PC-9 (cell line): Measurements from ENCODE around the gene CERS3. TPM values are rescaled to one million over a fixed set of nuclear protein-coding genes. Genes with fewer than 3 reads are reported as not detected.

Experiments
- BruUV-seq: library from RNA; stranded (reverse); fragments of 400-500 nt; replicated peaks from 2 replicates; lab custom pipeline; 2021; lab: Mats Ljungman, UMichigan
- CTCF ChIA-PET: fragments of 300-600 bp; sonication (Branson Sonifier 250); formaldehyde crosslinking; loops from one replicate; lab custom pipeline; 2022; ENCODE audit warnings: antibody characterized with exemption; lab: Charles Lee
- POLR2A ChIA-PET: fragments of 300-600 bp; sonication (Branson Sonifier 250); formaldehyde crosslinking; loops from one replicate; lab custom pipeline; 2022; ENCODE audit warnings: antibody characterized with exemption; ENCODE audit not compliant: unreplicated experiment; lab: Charles Lee
- DNase-seq, 2 experiments: peaks; one replicate each; pipeline versions ENCODE4 v3.0.0 to v3.0.0-alpha.2; 2015 to 2022; ENCODE audit warnings: mixed read lengths in 1 of 2
- H2AFZ ChIP-seq: fragments of 200-600 bp; sonication (generic); 2 replicates; pipeline ENCODE4 v1.8.1; 2017; ENCODE audit warnings: antibody characterized with exemption
- H3F3A ChIP-seq: fragments of 200-600 bp; sonication (generic); 2 replicates; pipeline ENCODE4 v1.8.1; 2017; ENCODE audit warnings: antibody characterized with exemption, mild to moderate bottlenecking, low read depth; ENCODE audit not compliant: insufficient read depth
- H3K27ac ChIP-seq: fragments of 200-600 bp; sonication (generic); 2 replicates; pipeline ENCODE4 v1.6.1; 2016; ENCODE audit warnings: mixed run types
- H3K27me3 ChIP-seq: fragments of 200-600 bp; sonication (generic); 2 replicates; pipeline ENCODE4 v1.6.1; 2016; ENCODE audit warnings: low read depth, mixed run types; ENCODE audit not compliant: insufficient read depth
- H3K36me3 ChIP-seq: fragments of 200-600 bp; sonication (generic); 2 replicates; pipeline ENCODE4 v1.6.1; 2016; ENCODE audit warnings: low read depth, mixed run types
- H3K4me1 ChIP-seq: fragments of 200-600 bp; sonication (generic); replicated peaks from 2 replicates; pipeline ENCODE4 v1.6.1; 2016; ENCODE audit warnings: mixed run types; ENCODE audit not compliant: insufficient read depth
- H3K4me2 ChIP-seq: fragments of 200-600 bp; sonication (generic); 2 replicates; pipeline ENCODE4 v1.6.1; 2017; ENCODE audit warnings: mixed run types
- H3K4me3 ChIP-seq: fragments of 200-600 bp; sonication (generic); 2 replicates; pipeline ENCODE4 v1.6.1; 2016; ENCODE audit warnings: mixed run types
- H3K79me2 ChIP-seq: fragments of 200-600 bp; sonication (generic); 2 replicates; pipeline ENCODE4 v1.6.1; 2017; ENCODE audit warnings: low read depth, mixed run types
- H3K9me2 ChIP-seq: fragments of 200-600 bp; sonication (generic); 2 replicates; pipeline ENCODE4 v1.8.1; 2017; ENCODE audit warnings: mild to moderate bottlenecking; ENCODE audit not compliant: insufficient read depth
- H3K9me3 ChIP-seq: fragments of 200-600 bp; sonication (generic); 2 replicates; pipeline ENCODE4 v1.8.1; 2016; ENCODE audit warnings: low read depth; ENCODE audit not compliant: insufficient read depth
- H4K20me1 ChIP-seq: fragments of 200-600 bp; sonication (generic); 2 replicates; pipeline ENCODE4 v1.8.1; 2017; ENCODE audit not compliant: insufficient read depth
- CTCF ChIP-seq: fragments of 200-600 bp; sonication (generic); conservative IDR thresholded peaks from 2 replicates; pipeline ENCODE4 v1.6.1; 2017; ENCODE audit warnings: mixed run types, antibody characterized with exemption, mild to moderate bottlenecking, moderate library complexity
- EZH2 ChIP-seq: fragments of 200-600 bp; sonication (generic); IDR thresholded peaks from 2 replicates; pipeline ENCODE4 v1.8.0; 2017; ENCODE audit warnings: antibody characterized with exemption, low read depth
- intact Hi-C: fragments of 100-400 bp; cut with micrococcal nuclease; formaldehyde crosslinking; loops from one replicate; pipeline ENCODE4 v1.10.0; 2022; ENCODE audit not compliant: unreplicated experiment
- total RNA-seq: library from RNA; stranded (reverse); gene quantifications from 2 replicates; pipeline ENCODE4 v1.2.3, GENCODE V29; 2021

Gene CERS3
- total RNA-seq, 1 experiment from 2014 or later: not detected

- Histone ChIP-seq H3K4me2 (no peak overlapping the region), H3K9me3 (no peaks in the 10 kb centered on the region), H3K9me2 (no peaks in the 10 kb centered on the region), H3K36me3 (no peaks in the 10 kb centered on the region), H4K20me1 (no peaks in the 10 kb centered on the region), H3K79me2 (no peaks in the 10 kb centered on the region), H3K27ac (no peak overlapping the region), H3K27me3 (no peaks in the 10 kb centered on the region), H3F3A (no peaks in the 10 kb centered on the region), H3K4me1 (no peaks in the 10 kb centered on the region), H2AFZ (no peak overlapping the region), H3K4me3 (no peak overlapping the region)
- ChIA-PET CTCF (no interaction called here), POLR2A (no interaction called here)
- intact Hi-C loops: no loop called here
- TF ChIP-seq CTCF (no peak), EZH2 (no peak)
- DNase-seq: no peak
- BruUV-seq: no TSS peak
These were observed 98.3 kb downstream of the CERS3 start for GRCh38 chr15:100430411-100430810.

GRCh38 chr15:100429116-100429728, 99.5 kb downstream of the CERS3 start:
- ChIA-PET CTCF (no interaction called here), POLR2A (no interaction called here)
- H3K27me3 ChIP-seq: no peaks in the 10 kb centered on the region
- H4K20me1 ChIP-seq: no peaks in the 10 kb centered on the region
- H3K4me2 ChIP-seq: no peak overlapping the region
- no peak for DNase-seq
- no peaks in the 10 kb centered on the region for H3K79me2 ChIP-seq
- TF ChIP-seq CTCF: no peak
- TF ChIP-seq EZH2: no peak
- H2AFZ ChIP-seq: no peak overlapping the region
- H3K36me3 ChIP-seq: no peaks in the 10 kb centered on the region
- no peaks in the 10 kb centered on the region for H3F3A ChIP-seq
- peaks cover 4% of the 10 kb centered on the region; the same call in 1 of the 2 replicates for H3K9me3 ChIP-seq
- intact Hi-C loops: no loop called here
- BruUV-seq: no TSS peak
- H3K4me1 ChIP-seq: no peaks in the 10 kb centered on the region
- H3K9me2 ChIP-seq: no peaks in the 10 kb centered on the region
- no peak overlapping the region for H3K4me3 ChIP-seq
- H3K27ac ChIP-seq: no peak overlapping the region

GRCh38 chr15:100426937-100427336, 101.8 kb downstream of the CERS3 start:
- no peak overlapping the region for H3K27ac ChIP-seq
- no peaks in the 10 kb centered on the region for H3K79me2 ChIP-seq
- H4K20me1 ChIP-seq: no peaks in the 10 kb centered on the region
- BruUV-seq: no TSS peak
- H3K9me3 ChIP-seq: peaks cover 4% of the 10 kb centered on the region; the same call in 1 of the 2 replicates
- H3K4me2 ChIP-seq: no peak overlapping the region
- no peak overlapping the region for H3K4me3 ChIP-seq
- no peaks in the 10 kb centered on the region for H3K4me1 ChIP-seq
- no peaks in the 10 kb centered on the region for H3K36me3 ChIP-seq
- POLR2A ChIA-PET: no interaction called here
- no peaks in the 10 kb centered on the region for H3K27me3 ChIP-seq
- H3K9me2 ChIP-seq: no peaks in the 10 kb centered on the region
- H2AFZ ChIP-seq: no peak overlapping the region
- no peaks in the 10 kb centered on the region for H3F3A ChIP-seq
- intact Hi-C loops: no loop called here
- TF ChIP-seq CTCF (no peak), EZH2 (no peak)
- no peak for DNase-seq
- CTCF ChIA-PET: no interaction called here
